LNCAP (cell line): ENCODE data around the gene SOX5.

Experiments used
- CTCF ChIP-seq: fragments of 450-650 bp; IDR thresholded peaks from 2 replicates; pipeline ENCODE4 v1.5.1; 2017; ENCODE audit warnings: mild to moderate bottlenecking

Gene SOX5

GRCh38 chr12:23813206-23813605, 136.3 kb downstream of the SOX5 start:
- TF ChIP-seq CTCF = no peak

GRCh38 chr12:23810329-23810902, 139.1 kb downstream of the SOX5 start:
- TF ChIP-seq CTCF = no peak

- no peak for TF ChIP-seq CTCF
Observed at GRCh38 chr12:23803540-23803939, 145.9 kb downstream of the SOX5 start.

DNA sequence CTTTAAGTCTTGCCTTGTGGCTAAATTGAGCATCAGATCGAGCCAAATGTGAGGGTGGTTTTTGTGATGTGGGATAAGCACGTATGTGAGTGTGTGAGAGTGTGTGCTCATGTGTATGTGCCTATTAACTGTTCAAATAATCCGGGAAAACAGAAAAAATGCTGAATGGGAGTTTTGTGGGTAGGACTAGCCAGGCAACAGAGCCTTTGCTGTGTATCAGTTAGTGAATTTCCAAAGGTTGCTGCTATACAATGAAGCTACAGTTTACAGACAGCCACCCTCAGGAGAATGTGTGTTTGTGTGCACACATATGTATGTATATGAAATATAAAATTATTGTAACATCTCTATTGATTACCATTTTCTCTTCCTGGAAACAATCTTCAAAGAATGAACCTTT, 154.0 kb downstream of the SOX5 start:
- TF ChIP-seq CTCF = no peak

- no peak for TF ChIP-seq CTCF
Observed at GRCh38 chr12:23781118-23781517, 168.4 kb downstream of the SOX5 start.

GRCh38 chr12:23775208-23775607, 174.3 kb downstream of the SOX5 start:
- TF ChIP-seq CTCF = no peak

GRCh38 chr12:23771240-23771949, 178.1 kb downstream of the SOX5 start:
- no peak for TF ChIP-seq CTCF
